GM19023 (cell line): ENCODE results near the gene CIDEC.

Experiments
- ATAC-seq: cut with Tn5 transposase; IDR thresholded peaks from one replicate; pipeline ENCODE4 v1.9.1; 2021; ENCODE audit warnings: mild to moderate bottlenecking, moderate library complexity; ENCODE audit not compliant: unreplicated experiment

The CIDEC gene, protein sequence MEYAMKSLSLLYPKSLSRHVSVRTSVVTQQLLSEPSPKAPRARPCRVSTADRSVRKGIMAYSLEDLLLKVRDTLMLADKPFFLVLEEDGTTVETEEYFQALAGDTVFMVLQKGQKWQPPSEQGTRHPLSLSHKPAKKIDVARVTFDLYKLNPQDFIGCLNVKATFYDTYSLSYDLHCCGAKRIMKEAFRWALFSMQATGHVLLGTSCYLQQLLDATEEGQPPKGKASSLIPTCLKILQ

DNA sequence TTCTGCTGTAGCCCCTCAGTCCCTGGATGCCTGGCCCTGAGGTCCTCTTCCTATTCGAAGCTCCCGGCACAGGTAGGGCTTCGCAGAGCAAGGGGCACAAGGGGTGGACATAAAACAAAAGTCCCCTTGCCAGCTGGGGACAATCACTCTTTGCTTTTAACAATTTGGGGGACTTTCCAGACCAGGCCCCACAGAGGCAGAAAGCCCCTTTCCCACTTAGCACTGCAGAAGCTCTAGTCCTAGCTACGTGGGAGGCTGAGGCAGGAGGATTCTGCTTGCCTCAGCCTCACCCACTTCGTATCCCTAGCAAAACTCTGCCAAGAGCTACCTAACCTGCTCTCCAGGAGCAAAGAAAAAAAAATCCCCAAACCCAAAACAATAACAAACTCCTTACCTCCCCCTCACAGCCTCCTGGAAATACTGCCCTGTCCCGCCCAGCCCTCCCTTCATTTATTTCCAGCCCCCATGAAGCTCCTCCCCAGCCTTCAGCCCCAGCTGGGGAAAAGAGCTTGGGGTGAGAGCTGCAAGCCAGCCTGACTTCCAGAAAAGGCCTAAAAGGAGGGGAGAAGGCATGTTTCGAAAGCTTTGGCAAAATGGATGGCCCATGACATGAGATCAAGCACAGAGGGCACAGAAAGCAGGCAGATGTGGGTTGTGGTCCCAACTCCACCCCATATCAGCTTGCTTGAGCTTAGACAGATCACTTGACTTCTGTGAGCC is at the start of gene CIDEC:
TSS of gene CIDEC (minus strand) at position 424 of the 720 bp plus-strand sequence. CDS start 1,767 bp downstream, outside the sequence.
- no peak for ATAC-seq

DNA sequence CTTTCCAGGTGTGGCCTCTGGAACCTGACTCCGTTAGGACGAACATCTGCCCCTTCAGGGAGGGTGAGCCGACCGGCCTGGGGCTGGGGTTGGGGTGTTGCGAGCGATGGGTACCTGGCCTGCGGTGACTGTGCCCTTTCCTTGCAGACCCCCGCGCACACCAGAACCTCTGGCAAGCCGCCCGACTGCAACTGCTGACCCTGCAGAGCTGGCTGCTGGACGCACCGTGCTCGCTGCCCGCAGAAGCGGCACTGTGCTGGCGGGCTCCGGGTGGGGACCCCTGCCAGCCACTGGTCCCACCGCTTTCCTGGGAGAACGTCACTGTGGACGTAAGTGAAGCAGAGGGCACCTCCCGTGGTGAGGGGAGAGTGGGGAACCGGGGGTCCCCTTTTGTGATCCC is 48.1 kb upstream of the CIDEC start:
- ATAC-seq: no peak

DNA sequence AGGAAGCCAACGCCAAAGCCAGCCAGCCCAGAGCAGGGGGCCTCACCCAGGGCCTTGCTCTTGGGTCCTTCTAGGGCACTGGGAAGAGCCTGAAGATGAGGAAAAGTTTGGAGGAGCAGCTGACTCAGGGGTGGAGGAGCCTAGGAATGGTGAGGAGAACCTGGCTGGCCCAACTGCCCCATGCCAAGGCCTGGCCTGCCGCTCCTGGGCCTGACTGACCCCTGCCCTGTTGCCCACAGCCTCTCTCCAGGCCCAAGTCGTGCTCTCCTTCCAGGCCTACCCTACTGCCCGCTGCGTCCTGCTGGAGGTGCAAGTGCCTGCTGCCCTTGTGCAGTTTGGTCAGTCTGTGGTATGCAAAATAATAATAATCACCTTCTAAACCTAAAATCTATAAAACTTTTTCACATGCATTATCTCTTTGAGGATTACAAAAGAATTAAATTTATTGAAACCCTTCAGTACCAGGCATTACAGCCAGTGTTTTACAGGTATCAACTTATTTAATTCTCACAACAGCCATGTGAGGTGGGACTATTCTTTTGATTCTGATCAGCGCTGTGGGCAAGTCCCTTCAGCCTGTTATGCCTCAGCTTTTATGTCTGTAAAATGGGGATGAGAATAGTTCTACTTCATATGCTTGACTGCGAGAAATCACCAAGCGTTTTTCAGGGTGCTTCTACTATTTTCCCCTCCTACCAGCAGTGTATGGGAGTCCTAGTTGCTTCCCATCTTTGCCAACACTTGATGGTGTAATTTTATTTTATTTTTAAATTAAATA is 38.4 kb upstream of the CIDEC start:
- ATAC-seq: no peak

DNA sequence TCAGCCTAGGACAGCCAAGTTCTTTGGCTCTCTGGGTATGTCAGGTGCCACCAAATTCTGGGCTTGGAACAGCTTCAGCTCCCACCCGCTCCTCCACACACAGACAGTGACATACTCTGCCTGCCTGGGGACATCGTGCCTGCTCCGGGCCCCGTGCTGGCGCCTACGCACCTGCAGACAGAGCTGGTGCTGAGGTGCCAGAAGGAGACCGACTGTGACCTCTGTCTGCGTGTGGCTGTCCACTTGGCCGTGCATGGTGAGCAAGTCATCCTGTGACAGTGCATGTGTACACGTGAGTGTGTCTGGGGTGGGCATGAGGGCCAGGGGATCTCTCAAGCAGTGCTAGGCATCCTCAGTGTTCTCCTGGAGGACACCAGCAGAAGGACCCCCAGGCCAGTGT is 37.8 kb upstream of the CIDEC start:
- ATAC-seq: no peak

DNA sequence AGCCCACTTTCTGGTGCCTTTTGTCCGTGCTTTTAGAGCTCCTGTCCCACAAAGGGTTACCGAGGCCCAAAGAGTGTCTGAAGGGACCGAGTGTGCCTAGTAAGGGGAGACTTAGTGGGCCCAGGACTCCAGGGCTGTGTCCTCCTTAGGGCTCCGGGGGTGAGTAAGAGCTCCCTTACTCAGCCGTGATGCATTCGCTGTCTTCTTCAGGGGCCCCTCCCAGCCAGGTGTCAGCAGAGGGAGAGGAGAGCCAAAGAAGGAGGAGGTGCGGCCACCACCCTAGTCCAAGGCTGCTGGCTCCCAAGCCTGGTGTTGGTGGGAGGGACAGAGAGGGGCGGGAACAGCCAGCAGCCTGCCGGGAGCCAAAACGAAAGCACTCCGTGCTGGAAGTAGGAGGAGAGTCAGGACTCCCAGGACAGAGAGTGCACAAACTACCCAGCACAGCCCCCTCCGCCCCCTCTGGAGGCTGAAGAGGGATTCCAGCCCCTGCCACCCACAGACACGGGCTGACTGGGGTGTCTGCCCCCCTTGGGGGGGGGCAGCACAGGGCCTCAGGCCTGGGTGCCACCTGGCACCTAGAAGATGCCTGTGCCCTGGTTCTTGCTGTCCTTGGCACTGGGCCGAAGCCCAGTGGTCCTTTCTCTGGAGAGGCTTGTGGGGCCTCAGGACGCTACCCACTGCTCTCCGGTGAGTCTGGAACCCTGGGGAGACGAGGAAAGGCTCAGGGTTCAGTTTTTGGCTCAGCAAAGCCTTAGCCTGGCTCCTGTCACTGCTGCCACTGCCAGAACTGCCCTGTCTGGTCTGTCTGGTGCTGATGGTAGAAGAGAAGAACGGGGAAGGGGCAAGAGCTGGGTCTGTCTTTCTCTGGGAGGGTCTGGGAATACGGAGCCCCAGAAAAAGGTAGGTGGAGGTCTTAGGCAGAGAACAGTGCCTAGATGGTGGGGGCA is 37.0 kb upstream of the CIDEC start, which contains the start of gene IL17RC:
TSS of gene IL17RC (plus strand) at position 365 of the 947 bp plus-strand sequence. CDS start at position 583, 218 bp downstream.
- no peak for ATAC-seq

DNA sequence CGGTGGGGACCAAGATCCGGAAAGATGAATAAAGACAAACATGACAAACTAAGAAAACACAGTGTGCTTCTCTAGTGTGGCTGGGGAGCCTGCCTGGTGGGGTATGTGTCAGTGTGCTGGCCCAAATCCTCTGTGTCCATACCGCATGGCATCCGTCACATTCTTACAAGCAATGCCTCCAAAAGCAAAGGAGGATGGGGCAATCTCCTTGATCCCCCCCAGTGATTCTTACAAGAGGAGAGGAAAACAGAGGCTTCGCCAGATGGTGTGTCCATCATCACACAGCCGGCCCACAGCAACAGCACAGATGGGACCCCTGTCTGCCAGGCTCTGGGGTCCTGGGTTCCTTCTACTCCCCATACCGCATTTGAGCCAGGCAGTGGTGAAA is 36.3 kb upstream of the CIDEC start:
- no peak for ATAC-seq

DNA sequence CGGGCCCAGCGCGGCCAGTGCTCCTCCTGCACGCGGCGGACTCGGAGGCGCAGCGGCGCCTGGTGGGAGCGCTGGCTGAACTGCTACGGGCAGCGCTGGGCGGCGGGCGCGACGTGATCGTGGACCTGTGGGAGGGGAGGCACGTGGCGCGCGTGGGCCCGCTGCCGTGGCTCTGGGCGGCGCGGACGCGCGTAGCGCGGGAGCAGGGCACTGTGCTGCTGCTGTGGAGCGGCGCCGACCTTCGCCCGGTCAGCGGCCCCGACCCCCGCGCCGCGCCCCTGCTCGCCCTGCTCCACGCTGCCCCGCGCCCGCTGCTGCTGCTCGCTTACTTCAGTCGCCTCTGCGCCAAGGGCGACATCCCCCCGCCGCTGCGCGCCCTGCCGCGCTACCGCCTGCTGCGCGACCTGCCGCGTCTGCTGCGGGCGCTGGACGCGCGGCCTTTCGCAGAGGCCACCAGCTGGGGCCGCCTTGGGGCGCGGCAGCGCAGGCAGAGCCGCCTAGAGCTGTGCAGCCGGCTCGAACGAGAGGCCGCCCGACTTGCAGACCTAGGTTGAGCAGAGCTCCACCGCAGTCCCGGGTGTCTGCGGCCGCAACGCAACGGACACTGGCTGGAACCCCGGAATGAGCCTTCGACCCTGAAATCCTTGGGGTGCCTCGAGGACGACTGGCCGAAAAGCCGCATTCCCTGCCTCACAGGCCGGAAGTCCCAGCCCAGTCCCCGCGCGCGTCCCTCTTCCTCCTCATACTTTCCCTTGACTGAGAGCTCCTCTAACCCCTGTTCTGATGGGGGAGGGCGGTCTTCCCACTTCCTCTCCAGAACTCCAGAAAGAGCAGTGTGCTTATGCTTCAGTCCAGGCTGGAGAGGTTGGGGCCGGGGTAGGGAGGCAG is 35.4 kb upstream of the CIDEC start:
- peak; percentile 43 for ATAC-seq

DNA sequence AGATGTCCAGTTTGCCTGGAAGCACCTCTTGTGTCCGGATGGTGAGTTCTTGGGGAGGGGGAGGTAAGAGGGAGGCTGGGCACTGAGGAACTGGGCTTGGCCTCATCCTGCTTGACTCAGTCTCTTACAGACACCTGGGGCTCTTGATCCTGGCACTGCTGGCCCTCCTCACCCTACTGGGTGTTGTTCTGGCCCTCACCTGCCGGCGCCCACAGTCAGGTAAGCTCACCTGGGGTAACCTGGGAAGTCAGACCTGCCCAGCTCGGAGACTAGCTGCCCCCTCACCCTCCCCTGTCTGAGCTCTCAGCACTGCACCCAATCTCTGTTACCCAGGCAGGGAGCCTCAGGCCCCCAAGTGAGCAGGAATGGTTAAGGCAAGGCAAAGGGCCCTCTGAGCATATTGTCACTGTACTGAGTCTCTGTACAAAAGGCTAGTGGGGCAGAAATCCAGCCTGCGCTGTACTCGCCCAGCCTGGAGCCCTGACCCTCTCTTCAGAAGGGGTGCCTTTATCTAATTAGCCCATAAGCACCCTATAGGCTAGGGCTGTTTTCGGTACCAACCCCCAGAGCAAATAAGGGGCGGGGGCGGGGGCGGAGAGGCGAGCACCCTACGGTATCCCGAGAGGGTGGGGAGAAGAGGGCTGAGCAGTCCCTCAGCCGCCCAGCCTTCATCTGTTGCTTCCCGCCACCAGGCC is 34.7 kb upstream of the CIDEC start:
- no peak for ATAC-seq

DNA sequence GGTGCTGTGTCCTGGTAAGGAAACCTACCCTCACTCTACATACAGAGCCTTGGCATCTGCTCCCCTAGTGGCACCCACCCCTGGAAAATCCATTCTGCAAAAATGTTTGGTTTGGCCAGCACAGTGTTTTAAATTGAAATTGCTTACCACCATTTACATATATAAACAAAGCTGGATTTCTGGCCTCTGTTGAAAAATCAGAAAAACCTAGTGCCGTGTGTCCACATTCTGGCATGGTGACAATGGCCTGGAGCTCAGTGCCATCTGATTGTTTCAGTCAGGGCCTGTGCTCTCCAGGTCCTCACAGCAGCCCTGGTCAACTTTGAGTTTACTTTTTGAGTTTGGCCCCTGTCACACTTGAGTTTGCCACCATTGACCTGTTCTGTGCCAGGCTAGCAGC is 34.0 kb upstream of the CIDEC start:
- ATAC-seq: no peak

DNA sequence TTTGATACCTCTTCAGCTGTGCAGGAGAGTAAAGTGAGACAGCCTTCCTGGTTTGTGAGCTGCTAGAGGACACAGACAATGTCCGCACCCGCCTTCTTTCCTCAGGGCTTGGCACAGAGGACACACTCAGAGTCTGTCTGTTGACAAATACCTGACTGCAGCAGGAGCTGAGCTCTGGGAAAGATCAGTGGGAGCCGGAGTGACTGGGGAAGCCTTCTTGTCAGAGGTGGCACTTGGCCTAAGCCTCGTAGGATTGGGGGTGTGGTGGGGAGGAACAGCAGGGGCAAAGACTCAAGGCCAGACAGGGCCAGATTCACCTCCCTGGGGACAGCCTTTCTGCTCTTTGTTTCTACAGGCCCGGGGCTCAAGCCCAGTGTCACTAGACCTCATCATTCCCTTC is 33.5 kb upstream of the CIDEC start:
- no peak for ATAC-seq

DNA sequence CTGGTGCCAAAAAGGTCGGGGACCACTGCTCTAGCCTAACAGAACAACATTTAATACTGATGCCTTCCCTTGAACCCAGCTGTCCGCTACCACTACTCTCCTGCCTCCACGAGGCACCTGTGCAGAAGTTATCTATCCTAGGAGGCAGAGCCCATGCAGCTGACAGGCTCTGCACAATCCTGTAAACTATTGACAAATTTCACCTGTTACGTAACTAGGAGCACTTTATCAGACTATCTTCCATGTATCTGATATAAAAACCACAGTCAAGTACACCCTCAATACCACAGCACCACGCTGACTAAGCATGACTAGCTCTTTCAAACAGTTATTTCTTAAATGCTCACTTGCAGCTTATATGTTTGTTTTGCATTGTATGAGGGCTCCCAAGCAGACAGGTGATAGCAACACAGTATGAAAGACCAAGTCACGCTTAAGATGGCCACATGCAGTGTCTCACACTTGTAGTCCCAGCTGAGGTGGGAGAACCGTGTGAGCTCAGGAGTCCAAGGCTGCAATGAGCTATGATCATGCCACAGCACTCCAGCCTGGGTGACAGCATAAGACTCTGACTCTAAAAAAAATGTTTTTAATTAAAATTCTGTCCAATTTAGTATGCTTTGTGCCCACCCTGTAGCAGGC is 32.4 kb upstream of the CIDEC start:
- ATAC-seq: no peak

DNA sequence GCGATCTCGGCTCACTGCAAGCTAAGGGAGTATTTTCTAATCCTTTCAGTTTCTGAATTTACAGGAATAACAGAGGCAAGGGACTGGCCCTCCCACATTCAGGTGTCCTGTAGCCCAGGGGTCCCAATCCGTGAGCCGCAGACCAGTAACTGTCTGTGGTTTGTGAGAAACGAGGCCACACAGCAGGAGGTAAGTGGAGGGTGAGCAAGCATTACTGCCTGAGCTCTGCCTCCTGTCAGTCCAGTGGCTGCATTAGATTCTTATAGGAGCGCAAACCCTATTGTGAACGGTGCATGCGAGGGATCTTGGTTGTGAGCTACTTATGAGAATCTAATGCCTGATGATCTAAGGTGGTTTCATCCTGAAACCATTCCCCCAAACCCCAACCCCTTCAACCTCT is 31.8 kb upstream of the CIDEC start:
- ATAC-seq: no peak

DNA sequence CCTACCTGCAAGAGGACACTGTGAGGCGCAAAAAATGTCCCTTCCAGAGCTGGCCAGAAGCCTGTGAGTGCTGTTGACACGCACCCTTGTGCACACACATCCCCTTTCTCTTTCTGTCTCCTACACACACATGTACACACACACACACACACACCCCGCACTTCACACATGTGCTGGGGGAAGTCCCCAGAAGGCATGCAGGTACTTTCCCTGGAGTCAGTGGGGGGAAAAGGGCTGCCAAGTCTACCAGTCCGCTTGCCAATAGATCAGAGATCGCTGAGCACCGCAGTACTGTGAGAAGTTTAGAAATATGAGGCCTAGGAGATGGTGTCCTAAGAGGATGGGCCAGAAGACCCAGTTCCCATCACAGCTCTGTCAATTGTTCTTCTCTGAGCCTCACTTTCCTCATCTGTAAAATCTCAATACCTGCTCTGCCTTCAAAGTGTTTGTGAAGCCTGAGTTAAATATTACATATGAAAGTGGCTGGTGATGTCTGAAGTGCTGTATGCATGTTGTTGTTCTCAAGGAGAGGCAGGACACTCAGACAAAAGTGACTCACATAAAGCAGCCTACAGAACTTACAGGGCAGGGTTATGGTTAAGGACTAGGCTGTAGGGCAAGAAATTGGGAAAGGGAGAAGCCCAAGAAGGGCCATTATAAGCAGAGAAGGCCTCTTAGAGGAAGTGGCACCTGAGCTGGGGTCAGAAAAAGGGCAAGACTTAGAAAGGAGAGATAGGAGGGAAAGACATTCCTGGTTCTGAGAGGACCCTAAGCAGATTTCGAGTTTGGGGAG is 29.4 kb upstream of the CIDEC start:
- ATAC-seq: no peak

DNA sequence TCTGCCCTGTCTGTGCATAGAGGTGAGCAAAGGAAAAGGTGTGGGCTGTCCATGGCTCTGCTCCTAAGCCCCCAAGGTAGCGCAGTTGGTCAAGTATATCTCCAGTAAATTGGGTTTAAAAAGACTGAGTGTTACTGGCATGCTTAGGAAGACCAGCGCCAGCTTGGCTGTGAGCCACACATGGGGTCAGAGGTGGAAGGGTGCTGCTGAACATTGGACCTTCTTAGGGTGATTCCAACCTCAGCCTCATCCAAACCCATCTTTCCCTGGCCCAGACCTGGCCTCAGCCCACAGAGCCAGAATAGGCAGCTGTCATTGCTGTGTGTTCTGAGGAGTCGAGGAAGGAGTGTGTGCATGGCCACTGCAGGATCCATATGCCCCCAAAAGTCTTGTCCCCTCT is 28.2 kb upstream of the CIDEC start:
- no peak for ATAC-seq

DNA sequence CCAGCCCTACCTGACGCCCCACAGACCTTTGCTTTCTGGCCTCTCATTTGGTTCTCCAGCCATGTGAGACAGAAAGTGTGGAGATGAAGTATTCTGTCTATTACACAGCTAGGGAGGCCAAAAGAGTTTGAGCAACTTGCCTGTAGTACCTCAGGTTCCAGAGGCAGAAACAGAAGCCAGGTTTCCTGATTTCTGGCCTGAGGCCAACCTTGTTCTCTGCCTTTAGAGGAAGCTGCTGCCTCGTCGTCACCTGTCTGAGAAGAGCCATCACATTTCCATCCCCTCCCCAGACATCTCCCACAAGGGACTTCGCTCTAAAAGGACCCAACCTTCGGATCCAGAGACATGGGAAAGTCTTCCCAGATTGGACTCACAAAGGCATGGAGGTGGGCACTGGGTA is 26.4 kb upstream of the CIDEC start:
- ATAC-seq: no peak

DNA sequence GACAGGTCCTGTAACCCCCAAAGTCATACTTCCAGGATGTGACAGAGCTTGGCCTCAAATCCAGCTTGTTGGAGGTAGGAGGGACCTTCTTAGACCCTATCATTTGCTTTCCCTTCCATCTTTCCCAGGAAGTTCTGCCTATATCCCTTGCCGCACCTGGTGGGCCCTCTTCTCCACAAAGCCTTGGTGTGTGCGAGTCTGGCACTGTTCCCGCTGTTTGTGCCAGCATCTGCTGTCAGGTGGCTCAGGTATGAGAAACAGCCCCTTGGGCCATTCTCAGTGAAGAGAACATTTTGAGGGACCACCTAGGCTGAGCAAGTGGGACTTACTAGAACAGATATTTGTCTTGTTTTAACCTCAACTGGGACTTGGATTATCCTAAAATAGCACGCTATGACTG is 23.9 kb upstream of the CIDEC start:
- no peak for ATAC-seq

DNA sequence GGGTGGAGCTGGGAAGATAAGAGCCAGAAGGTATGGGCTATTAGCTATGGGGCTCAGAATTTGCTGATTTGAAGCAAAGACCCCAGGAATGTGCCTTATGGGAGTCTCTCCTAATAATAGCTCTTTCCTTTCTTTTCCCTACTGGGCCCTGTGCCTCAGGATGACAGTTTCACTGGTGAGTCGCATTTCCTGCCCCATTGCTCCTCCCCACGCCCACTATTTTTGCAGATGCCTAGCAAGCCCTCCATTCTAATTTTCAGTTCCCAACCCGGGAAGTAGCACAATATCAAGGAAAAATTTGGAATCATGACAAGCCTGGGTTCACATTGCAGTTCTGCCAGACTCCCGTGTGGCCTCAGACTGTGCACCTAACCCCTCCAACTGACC is 23.2 kb upstream of the CIDEC start:
- ATAC-seq: no peak
